Right lobe of liver (tissue), 6 donors: ENCODE results near the gene PPP1R36. TPM values are rescaled to one million over a fixed set of nuclear protein-coding genes. Genes with fewer than 3 reads are reported as not detected.

Source experiments
- ATAC-seq, 4 donors: fragments of 200-7000 bp; cut with Tn5 transposase; one replicate each; pipeline ENCODE4 v1.9.1; 2020; ENCODE audit warnings: mild to moderate bottlenecking in 4 of 4, moderate library complexity in 4 of 4
- DNase-seq, 3 donors: peaks; one replicate each; pipeline ENCODE4 v3.0.0-alpha.2; 2020
- H3K27ac ChIP-seq, 3 donors: fragments of 200-600 bp; one replicate each; pipeline ENCODE4 v1.8.0; 2022
- H3K27me3 ChIP-seq, 2 donors: fragments of 200-600 bp; one replicate each; pipeline ENCODE4 v1.8.0; 2022
- H3K36me3 ChIP-seq, 4 donors: fragments of 200-600 bp; sonication (generic) in 1 of 4; one replicate each; pipeline versions ENCODE4 v1.5.1 to v1.8.0; 2017 to 2022; ENCODE audit warnings: control low read depth in 1 of 4
- H3K4me1 ChIP-seq, 4 donors: fragments of 200-600 bp; sonication (generic) in 1 of 4; one replicate each; pipeline versions ENCODE4 v1.5.1 to v1.8.0; 2017 to 2022; ENCODE audit warnings: control low read depth in 1 of 4
- H3K4me3 ChIP-seq, 3 donors: fragments of 200-600 bp; one replicate each; pipeline ENCODE4 v1.8.0; 2022
- H3K9me3 ChIP-seq, 4 donors: fragments of 200-600 bp; sonication (generic) in 1 of 4; one replicate each; pipeline versions ENCODE4 v1.5.1 to v1.8.0; 2017 to 2022; ENCODE audit warnings: control low read depth in 1 of 4
- CTCF ChIP-seq, 4 donors: fragments of 200-600 bp in 3 of 4; fragments of 450-650 bp in 1 of 4; IDR thresholded peaks; one replicate each; pipeline versions ENCODE4 v1.5.1 to v1.8.0; 2016 to 2022; ENCODE audit warnings: antibody characterized with exemption in 4 of 4, mild to moderate bottlenecking in 2 of 4
- POLR2A ChIP-seq: fragments of 450-650 bp; IDR thresholded peaks from one replicate; pipeline ENCODE4 v1.6.1; 2017; ENCODE audit warnings: antibody characterized with exemption, mild to moderate bottlenecking
- WGBS: methylation state at CpG from one replicate; pipeline ENCODE4 v1.1.6; 2018; ENCODE audit warnings: low coverage, low lambda C conversion rate; ENCODE audit not compliant: insufficient coverage; ENCODE audit errors: missing lambda C conversion rate; 5-methylcytosine and 5-hydroxymethylcytosine counted together
- intact Hi-C, 2 donors: fragments of 100-400 bp; cut with DNase I; formaldehyde crosslinking; loops; one replicate each; pipeline versions ENCODE4 v1.11.2 to v1.14.1; 2022
- long read RNA-seq: library from polyadenylated mRNA; unstranded; transcript quantifications from one replicate; pipeline ENCODE4 v2.0.0, GENCODE V29; 2019
- total RNA-seq, 6 experiments: library from RNA; depleted of rRNA in 2 of 6; stranded (reverse); fragments of >200 nt in 2 of 6; fragmentation: NEBNext Ultra II Directional in 3 of 6; extraction: Animal tissue kit (Norgen Biotek cat#: 25700) in 3 of 6; gene quantifications; one replicate each; pipeline versions ENCODE4 v1.1.0 to v1.2.4, GENCODE V29; 2016 to 2023
- donor health status: DM: no; HTN: yes; CAD: no.
- donor health status: DM: no; HTN: no; CAD: no.
- donor health status: DM: no; HTN: no; CAD: no.
- donor health status: DM: no; HTN: yes; CAD: no.
- donor health status: DM: no; HTN: yes; CAD: no.

Gene PPP1R36
- total RNA-seq: under 1 TPM in 2 of 6 experiments, not detected in 4; 0.16 to 0.40 TPM
- long read RNA-seq: 0 reads

GRCh38 chr14:64549791-64550620 lies at the start of gene PPP1R36:
Gene PPP1R36 (plus strand): TSS chr14:64549961. CDS start chr14:64549998, 37 bp downstream.
- ATAC-seq: peak; percentile 74 to 78 (median 78)
- intact Hi-C loops: no loop called here
- H3K27ac ChIP-seq: no peak within 1 kb of the TSS
- peak within 1 kb of the TSS; percentile 15 to 38 (median 25) for H3K4me3 ChIP-seq
- no peaks in the 10 kb centered on the region for H3K36me3 ChIP-seq
- peaks cover 0 to 9% (median 0%) of the 10 kb centered on the region in 4 donors for H3K4me1 ChIP-seq
- TF ChIP-seq POLR2A (no peak), CTCF (IDR thresholded peaks at IDR 0.05) (no peak)
- H3K9me3 ChIP-seq: no peaks in the 10 kb centered on the region
- WGBS: 9% methylated on average over 45 of the region's 54 CpGs
- H3K27me3 ChIP-seq: peaks cover 0 to 12% of the 10 kb centered on the region in 2 donors
- DNase-seq: peak; percentile 38 to 51 (median 47)

GRCh38 chr14:64500088-64500487 lies 49.7 kb upstream of the PPP1R36 start:
- 100% methylated on average over 1 of the region's 1 CpG for WGBS
- Histone ChIP-seq H3K4me3 (no peak overlapping the region), H3K27me3 (no peaks in the 10 kb centered on the region), H3K27ac (peak overlapping the region in 1 of 3 donors; percentile 98), H3K9me3 (no peaks in the 10 kb centered on the region), H3K36me3 (no peaks in the 10 kb centered on the region), H3K4me1 (peaks cover 0 to 35% (median 12%) of the 10 kb centered on the region in 4 donors)
- intact Hi-C loops: no loop called here
- ATAC-seq: no peak
- DNase-seq: no peak
- TF ChIP-seq POLR2A (no peak), CTCF (IDR thresholded peaks at IDR 0.05) (no peak)

GRCh38 chr14:64501411-64502171 lies 48.2 kb upstream of the PPP1R36 start:
- intact Hi-C loops: no loop called here
- peak overlapping the region; percentile 98 to 100 (median 98) for H3K27ac ChIP-seq
- H3K27me3 ChIP-seq: no peaks in the 10 kb centered on the region
- peak; percentile 32 to 61 (median 42) for ATAC-seq
- WGBS: 21% methylated on average over 5 of the region's 8 CpGs
- no peaks in the 10 kb centered on the region for H3K9me3 ChIP-seq
- peak overlapping the region in 2 of 3 donors; percentile 3 to 12 for H3K4me3 ChIP-seq
- H3K36me3 ChIP-seq: no peaks in the 10 kb centered on the region
- TF ChIP-seq CTCF (IDR thresholded peaks at IDR 0.05) (peak in 3 of 4 donors; percentile 11 to 24 (median 15)), POLR2A (peak; percentile 63)
- peaks cover 0 to 44% (median 13%) of the 10 kb centered on the region in 4 donors for H3K4me1 ChIP-seq
- peak; percentile 61 to 80 (median 73) for DNase-seq

- intact Hi-C loops: no loop called here
- peaks cover 0 to 49% (median 14%) of the 10 kb centered on the region in 4 donors for H3K4me1 ChIP-seq
- peak overlapping the region; percentile 98 to 100 (median 98) for H3K27ac ChIP-seq
Measured at GRCh38 chr14:64502456-64502855, 47.3 kb upstream of the PPP1R36 start.

More at GRCh38 chr14:64502456-64502855, 47.3 kb upstream of the PPP1R36 start:
- no peak for ATAC-seq
- no peaks in the 10 kb centered on the region for H3K9me3 ChIP-seq
- H3K36me3 ChIP-seq: no peaks in the 10 kb centered on the region
- H3K4me3 ChIP-seq: peak overlapping the region; percentile 84 to 88 (median 84)
- 54% methylated on average over 5 of the region's 6 CpGs for WGBS
- no peak for TF ChIP-seq CTCF (IDR thresholded peaks at IDR 0.05)
- TF ChIP-seq POLR2A: no peak
- no peak for DNase-seq
- no peaks in the 10 kb centered on the region for H3K27me3 ChIP-seq
